NCI-H82 treated with DMSO at 0.1 percent for 48 hours (cell line): Measurements from ENCODE around the gene CYP24A1.

Experiments
- DNase-seq: peaks from one replicate; lab custom pipeline; 2025; ENCODE audit not compliant: unreplicated experiment; lab: John Stamatoyannopoulos, UW

CYP24A1 gene

DNA sequence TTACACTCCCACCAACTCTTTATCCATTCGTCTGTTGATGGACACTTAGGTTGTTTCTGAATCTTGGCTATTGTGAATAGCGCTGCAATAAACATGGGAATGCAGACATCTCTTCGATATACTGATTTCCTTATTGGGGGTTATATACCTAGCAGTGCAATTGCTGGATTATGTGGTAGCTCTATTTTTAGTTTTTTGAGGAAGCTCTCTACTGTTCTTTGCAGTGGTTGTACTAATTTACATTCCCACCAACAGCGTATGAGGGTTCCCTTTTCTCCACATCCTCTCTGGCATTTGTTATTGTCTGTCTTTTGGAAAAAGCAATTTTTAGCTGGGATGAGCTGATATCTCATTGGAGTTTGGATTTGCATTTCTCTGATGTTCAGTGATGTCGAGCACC is 29.5 kb upstream of the CYP24A1 start:
- no peak for DNase-seq

DNA sequence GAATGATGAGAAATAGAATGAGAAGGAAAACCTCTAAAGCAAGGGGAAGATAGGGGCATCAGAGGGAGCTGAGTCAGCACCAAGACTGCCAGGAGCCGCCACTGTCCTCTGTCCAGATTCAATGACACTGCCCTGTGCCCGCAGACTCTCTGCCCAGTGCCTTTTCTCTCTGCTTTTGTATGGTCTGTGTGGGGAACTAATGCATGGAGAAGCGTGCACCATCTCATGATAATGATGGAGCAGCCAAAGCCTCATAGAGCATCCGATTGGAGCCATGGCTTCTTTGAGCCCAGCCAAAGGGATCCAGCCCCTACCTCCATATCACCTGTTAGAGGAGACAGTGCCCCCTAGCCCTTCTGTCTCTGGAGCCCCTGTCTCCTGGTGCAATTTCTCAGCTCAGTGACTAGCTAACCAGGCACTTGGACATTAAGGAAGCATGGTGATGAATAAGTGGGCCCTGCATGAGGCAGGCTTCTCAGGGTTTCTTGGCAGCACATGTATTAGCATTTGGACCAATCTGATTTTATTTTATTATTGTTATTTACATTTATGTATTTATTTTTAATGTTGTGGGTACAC is 27.6 kb upstream of the CYP24A1 start:
- DNase-seq, result no peak

DNA sequence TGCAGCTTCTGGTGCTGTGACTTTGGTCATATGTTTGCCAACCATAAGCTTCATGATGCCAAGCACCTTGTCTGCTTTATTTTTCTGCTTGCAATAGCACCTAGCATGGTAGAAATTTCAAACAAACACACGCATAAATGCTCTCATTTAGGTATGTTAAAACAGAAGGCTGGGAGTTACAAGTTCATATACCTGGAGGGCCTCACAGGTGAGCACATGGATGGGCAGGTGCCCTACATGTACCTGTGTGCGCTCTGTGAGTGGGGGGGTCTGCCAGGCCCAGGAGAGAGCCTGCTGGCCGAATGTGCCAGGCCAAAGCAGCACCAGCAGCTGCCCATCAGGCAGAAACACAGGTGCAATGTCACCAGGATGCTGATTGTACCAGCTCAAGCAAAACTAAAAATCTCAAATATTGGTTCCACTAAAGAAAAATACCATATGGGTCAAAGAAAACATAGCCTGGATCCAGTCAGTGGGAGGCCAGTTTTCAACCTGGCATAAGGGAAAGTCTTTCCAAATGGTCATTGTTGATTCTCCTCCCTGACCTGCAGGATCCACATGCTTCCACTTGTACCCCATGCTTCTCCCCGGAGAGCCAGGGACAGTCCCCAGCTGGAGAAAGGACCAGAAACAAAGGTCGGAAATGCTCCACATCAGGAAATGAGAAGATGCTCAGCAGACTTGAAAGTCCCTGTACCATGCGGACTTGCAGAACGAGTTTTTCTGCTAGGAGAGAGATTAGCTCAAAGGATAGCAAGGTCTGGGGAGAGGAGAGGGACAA is 26.9 kb upstream of the CYP24A1 start:
- no peak for DNase-seq

DNA sequence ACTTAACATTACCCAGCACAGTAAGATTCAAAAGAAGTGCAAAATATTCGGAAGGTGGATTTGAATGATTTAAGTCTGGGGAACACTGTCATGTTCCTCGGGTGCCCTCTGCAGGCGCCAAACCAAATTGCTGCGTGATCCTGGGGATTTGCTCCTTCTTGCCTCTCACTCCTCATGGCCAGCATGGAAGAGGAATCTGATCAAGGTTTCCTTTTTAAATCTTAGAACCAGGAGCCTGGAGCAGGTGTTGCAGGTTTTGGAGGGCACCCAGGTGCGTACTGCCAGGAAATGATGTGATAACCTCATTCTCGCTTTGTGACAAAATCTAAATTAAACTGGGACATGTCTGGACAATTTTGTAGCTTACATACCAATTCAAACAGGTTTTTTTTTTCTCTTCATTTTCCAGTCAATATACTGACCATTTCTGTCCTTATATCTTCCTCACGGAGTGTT is 26.0 kb upstream of the CYP24A1 start:
- DNase-seq, result peak; percentile 46

DNA sequence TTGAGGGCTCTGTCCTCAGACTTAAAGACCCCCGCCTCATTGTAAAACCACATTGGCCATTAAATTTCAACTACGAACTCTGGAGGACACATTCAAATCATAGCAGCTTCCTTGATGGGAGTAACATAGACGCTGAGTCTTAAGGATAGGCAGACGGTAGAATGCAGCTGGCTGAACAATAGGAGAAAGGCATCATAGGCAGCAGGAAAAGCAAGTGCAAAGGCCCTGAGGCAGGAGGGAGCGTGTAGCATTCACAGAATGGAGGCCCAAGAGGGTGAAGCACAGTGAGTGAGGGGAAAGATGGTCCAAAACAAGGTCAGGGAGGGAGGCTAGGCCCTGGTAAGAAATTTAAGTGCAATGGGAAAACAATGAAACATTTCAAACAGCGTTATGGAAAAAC is 25.5 kb upstream of the CYP24A1 start:
- DNase-seq, result no peak

DNA sequence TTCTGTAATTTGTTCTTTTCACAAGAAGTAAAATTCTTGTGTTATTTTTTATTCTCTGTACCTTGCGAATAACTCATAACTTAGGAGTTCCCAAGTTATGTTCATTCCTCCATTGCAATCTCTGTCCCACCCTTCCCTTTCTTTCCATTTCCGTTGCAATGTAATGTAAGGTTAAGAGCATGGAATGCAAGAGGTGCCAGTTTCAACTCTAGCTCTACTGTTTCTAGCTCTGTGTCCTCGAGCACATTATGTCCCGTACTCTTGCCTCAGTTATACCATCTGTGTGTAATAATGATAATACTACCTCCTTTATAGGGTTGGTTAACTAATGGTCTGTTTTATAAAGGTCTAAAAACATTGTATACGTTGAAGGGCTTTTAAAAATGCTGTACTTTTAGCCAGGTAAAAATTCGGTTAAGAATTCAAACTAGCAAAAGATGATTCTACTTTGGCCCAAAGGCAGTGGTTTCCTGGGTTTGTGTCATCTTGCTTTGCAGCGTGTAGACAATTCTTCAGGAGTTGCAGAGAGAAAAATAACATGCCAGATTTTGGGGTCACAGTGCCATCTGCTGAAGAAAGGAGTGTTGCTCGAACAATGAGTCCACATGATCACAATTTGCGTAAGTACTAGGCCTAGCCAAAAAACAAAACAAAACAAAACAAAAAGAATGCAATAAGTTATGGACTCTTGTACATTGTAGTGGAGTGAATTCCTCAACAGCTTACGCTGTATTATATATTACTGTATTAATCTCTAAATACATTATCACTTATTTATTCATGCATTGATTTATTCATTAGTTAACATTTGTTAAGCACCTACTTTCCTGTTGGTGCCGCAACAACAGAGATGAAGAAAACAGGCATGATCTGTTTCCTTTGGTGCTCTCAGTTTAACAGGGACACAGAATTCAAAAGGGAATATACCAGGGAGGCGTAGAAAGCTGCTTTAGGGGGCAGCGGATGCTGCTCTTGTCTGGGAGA is 24.1 kb upstream of the CYP24A1 start:
- peak; percentile 16 for DNase-seq

DNA sequence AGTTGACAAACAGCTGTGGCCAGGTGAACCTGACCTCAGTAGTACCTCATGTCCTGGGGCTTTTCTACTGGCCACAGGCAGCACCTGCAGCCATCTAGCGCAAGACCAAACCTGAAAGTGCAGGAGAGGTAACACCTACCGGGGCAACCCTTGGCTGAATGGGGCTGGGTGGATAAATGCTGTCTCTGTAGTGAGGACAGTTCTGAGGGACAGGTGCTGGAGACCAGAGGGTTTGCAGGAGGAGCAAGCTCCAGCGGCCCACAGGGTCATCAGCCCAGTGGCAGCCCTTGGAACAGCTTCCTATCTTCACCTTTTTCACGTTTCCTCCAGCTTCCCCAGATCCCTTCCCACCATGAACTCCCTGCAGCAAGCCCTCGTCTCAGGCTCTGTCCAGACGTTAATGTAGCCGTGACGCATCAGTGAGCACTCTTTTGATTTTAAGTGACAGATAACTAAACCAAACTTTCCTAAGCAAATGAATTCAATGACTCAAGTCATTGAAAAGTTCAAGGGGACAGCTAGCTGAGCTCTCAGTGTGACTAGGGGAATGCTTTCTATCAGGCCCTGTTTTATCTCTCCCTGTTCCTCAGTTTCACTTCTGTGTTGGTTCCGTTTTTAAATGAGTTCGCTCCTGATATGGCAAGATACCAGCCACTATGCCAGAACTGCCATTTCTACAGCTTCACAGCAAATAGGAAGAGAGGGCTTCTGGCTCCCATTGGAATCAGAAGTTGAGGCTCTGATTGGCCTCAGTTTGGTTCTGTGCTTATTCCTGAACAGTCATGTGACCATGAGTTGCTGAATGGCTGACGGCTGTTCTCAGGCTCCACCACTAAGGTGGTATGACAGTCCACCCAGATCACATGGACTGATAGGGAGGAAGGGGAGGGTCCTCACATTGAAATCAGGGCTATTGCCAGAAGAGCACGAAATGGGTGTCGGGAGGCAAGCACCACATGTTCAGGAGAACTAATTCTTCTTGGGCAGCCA is 22.0 kb upstream of the CYP24A1 start:
- DNase-seq, result no peak

DNA sequence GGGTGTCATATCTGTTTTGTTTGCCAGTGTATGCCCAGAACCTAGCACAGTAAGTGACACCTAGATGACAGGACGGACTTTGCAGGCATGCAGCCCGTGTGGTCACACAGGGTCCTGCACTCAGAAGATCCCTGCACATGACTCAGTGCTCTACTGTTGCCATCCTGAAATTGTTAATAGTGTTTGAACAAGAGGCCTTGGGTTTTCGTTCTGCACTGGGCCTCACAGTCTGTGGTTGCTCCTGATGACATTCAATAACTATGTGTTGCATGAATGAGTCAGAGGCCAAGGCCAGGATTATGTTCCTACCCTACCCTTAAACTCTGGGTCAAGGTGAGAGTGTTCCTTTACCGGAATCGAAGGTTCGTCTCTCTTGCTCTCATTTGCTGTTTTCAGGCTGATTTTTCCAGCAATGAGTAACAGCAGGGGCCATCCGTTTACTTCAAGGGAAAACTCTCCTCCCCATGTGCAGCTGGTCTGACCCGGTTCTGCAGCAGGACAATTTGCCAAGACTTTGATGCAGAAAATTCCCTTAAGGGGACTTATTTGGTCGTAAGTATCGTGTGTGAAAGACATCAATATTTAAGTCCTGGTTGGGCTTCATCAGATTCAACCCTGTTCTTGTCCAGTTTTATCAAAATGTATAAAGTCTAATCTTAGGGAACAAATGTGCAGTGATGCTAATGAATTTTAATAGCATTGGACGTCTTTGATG is 21.1 kb upstream of the CYP24A1 start:
- no peak for DNase-seq

DNA sequence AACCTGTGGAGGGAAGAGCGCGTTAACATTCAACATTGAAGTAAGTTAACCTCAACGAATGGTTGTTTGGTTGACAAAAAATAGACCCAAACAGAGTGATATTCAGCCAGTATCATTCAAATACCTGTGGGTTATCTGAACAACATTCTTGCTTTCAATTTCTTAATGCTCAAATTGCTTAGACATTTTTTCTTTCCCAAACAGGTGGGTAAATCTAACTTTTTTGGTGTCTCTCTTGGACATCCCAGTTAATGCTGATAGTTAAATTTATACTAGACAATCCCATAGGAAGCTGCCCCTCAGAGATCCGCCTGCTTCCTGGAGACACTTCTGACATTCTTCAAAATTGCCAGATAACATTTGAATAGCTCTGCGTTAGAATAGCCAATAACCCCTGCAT is 20.0 kb upstream of the CYP24A1 start:
- DNase-seq, result no peak

DNA sequence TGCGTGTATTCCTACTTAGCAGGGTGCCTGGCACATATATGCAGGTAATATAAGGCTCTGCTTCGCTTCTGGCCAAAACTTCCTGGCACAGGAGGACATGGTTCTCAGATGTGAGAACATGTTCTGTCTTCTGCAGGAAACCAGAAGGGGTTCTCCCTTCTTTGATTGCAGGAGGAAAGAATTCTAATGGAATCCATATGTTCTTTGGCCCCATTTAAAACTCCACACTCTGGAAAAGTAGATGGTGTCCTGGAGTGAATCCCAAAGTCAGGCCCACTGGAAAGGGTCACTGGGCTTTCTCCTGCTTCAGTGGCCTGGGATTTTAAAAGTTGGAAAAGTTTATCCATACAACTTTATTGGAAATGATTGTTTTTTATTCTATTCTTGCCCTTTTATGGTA is 16.4 kb upstream of the CYP24A1 start:
- no peak for DNase-seq

DNA sequence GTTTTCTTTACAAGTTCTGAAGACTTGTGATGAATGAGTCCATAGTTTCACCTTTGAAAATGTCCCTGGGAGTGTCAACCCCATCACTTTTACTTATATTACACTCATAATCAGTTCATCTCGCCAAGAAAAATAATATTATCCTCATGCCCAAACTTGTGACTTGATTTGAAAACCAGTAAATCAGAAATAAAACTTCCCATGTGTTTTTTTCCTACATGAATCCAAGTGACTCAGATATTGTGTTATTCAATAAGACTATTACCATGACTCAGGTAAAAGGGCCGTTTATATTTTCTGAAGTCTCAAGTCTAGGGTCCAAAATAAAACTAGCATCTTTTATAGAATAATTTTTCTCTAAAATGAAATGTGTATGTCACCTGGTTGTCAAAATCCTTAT is 15.8 kb upstream of the CYP24A1 start:
- DNase-seq, result no peak

DNA sequence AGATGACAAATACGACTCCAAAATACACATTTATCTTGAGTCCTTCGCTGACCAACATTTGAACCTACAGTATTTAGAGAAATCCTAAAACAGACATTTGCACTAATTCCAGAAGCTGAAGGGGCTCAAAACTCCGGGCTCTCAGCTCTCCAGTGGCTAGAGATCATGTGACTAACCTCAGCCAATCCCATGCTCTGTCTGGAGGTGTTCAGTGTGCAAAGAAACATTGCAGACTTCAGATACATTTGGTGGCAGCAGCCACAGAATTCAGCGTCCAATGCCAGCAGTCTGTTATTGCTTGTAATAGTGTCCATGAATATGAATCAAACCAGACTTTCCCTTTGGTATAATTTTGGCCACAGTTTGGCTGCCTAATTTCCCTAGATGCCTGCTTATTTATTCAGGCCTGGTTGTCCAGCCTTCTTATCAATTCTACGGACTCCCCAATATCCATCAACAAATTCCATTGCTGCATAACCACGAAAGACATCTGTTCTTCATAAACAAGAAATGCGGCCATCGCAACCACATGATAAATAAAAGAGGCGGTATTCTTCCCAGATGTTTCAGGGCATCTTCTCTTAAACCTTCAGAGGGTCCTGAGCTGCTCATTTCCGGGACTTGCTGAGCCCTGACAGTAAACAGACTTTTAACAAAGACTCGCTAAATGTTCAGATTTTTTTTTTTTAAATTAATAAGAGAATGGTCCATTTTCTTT is 14.5 kb upstream of the CYP24A1 start:
- no peak for DNase-seq

DNA sequence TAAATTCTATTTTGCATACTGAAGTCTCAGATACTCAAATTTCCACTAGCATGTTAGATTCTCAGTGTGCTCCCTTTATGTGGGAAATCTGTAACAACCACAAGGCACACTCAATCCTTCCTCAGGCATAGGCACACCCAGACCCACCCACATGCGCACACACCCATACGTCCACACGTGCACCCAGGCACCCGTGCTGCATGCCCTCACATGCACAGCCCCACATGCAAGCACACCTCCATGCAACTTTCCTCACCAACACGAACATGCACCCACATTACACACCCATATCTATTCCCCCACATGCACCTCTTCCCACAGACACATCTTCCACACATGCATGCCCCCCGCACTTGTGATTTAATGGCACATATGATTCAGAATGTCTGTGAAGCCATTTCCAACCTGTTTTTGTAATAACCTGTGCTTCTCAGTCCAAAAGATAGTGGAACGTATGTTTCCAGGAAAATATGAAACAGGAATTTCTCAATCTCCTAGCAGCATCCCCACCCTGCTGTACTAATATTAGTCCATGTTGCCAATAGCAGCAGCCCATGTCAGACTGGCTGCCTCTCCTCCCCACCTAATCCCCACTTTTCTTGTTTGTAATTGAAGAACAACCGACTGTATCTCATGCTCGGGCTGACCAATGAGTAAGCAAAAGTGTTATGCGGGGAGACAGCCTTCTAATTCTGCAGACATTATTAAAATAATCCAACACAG is 11.3 kb upstream of the CYP24A1 start:
- no peak for DNase-seq

DNA sequence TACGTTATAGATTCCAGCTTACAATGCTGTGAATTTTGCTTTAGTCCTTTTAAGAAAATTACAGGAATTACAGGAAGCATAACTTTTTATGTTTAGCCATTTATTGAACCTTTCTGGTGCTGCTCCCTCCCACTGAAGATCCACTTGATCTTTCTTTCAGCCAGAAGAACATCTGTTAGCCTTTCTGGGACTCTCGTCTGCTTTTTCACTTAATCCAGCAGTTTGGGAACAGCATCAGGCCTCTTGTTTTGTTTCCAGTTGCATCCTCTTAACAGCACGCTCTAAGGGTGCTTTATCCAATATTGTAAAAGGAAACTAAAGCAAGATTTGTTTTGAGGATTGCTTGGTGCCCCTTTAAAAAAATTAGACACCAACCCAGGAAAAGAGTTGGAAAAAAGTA is 10.3 kb upstream of the CYP24A1 start:
- DNase-seq, result no peak

DNA sequence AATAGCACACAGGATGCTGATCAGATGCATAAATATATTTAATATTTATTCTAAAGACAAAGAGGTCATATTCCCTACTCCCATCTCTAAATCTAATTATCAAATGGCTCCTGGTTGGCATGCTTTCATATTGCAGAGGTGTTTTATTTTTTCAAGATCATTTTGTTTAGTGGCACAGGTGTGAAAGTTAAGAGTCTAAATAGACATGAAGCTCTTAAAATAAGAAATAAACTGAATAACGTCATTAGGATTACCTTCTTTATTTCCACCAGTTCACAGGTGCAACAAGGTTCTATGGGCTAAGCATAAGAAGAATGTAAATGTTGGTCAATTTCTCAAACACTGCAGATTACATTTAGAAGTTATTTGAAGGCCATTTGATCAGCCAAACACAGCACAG is 7.1 kb upstream of the CYP24A1 start:
- DNase-seq, result no peak

DNA sequence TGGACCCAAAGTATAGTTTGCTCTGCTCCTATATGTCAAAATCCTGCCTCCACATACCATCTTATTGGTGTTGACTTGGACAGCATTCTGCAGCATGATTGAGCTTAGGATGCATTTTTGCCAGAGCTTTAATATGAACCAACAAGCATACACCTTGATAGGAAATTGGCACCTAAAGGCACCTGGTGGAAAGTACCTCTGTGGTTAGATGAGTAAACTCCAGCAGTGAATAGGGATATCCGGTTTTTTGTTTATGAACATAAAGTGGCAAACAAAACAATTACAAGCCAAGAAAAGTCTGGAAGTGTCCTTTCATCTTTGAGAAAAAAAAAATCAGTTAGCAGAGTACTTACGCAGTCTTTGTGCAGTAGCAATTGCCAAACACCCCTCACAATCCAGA is 6.2 kb upstream of the CYP24A1 start:
- no peak for DNase-seq

DNA sequence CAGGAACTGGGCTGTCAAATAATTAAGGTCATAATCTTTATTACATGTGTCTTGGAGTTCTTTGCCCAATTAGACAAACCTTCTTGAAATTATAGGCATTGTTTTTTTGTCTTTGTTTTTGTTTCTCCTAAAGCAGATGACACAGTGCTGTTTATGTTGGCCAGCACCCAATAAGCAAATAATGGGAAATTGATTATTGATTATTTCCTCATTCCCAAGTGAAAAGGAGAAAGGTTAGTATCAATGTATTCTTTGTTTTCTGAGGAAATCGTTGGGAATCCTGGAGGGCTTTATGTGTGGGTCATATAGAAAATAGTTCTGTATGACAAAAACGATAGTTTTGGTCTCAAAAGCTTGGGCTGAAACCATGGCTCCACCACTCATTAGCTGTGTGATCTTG is 4.5 kb upstream of the CYP24A1 start:
- no peak for DNase-seq

DNA sequence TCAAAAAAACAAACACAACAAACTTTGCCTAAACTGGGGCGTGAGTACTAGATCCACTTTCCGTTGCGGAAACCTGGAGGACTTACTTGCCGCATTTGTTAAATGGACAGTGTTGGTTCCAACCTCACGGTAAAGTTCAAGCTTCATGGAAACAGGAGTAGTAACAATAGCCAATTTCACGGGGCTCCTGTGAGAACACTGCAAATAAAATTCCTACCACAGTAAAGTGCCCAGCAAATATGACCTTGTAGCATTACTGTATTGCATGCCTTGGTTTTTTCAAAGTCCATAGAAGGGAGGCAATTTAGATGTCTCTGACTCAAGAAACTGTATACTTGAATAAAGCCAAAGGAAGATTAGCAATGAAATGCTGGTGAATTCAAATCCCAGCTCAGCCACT is 3.6 kb upstream of the CYP24A1 start:
- DNase-seq, result no peak

DNA sequence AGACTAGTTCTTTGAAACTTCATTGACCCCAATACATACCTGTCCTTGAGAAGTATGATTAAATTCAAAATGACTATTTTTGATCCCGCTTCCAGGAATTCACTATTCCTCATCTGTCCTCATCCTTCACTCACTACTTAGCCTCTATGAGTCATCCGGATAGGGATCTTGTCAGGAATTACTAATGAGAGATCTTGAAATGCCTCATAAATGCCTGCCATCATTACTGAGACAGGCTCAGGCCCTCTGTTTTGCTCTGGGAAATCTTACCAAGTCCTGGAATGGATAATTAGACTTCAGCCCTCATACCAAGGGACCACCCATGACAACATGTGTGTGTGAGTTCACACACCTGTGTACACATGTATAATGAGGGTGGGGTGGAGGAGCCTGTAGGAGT is 2.8 kb upstream of the CYP24A1 start:
- DNase-seq, result no peak
